ENCODE results near the gene CSAD. TPM values are rescaled to one million over a fixed set of nuclear protein-coding genes. Genes with fewer than 3 reads are reported as not detected.

The CSAD gene
- total and polyA plus RNA-seq, 2 donors (not counting 3 experiments of a cell fraction or from before 2014, with no cell fraction given) = 21.1 to 24.4 TPM

GRCh38 chr12:53187145-53187899 is 6.6 kb upstream of the CSAD start:
- H3K4me2 ChIP-seq (ENCODE audit: insufficient read depth, low read length) = no peak overlapping the region
- no peaks in the 10 kb centered on the region for H4K20me1 ChIP-seq (replicated peaks; ENCODE audit: control insufficient read depth, extremely low read depth, insufficient read depth, low read length)
- POLR2A ChIA-PET = no interaction called here
- H3K9ac ChIP-seq (replicated peaks; ENCODE audit: extremely low read depth, insufficient read depth, low read length) = no peak overlapping the region
- DNase-seq (ENCODE audit: low read depth, low spot score) = no peak
- H3K9me3 ChIP-seq (replicated peaks; ENCODE audit: control insufficient read depth, insufficient read depth, low read length) = no peaks in the 10 kb centered on the region
- CTCF ChIA-PET = interaction anchor here (0.7 to 7.2 kb wide), 9 partner anchors 11 to 149 kb away, joined by 3 to 101 read pairs (median 3); partner anchors contain the start of gene AAAS
- no peak for FAIRE-seq
- no peak overlapping the region for H3K4me3 ChIP-seq (replicated peaks in 1 of 3; ENCODE audit: insufficient read depth in 1 of 3, low read depth in 1 of 3, low read length in 3 of 3)
- peaks cover 27 to 34% of the 10 kb centered on the region in 2 experiments for H3K36me3 ChIP-seq (ENCODE audit: control insufficient read depth in 2 of 2, extremely low read depth in 1 of 2, insufficient read depth in 2 of 2, low read length in 2 of 2)
- no peak overlapping the region for H2AFZ ChIP-seq (ENCODE audit: low read depth, low read length)
- H3K9me1 ChIP-seq (replicated peaks; ENCODE audit: control insufficient read depth, extremely low read depth, insufficient read depth, low read length) = no peaks in the 10 kb centered on the region
- BruUV-seq (replicated peaks) = no TSS peak
- H3K4me1 ChIP-seq (ENCODE audit: control insufficient read depth, extremely low read depth, insufficient read depth, low read length) = peaks cover 11% of the 10 kb centered on the region
- no peak for TF ChIP-seq JUN (IDR thresholded peaks at IDR 0.05; ENCODE audit: borderline replicate concordance, insufficient read depth, insufficient read length, low read depth)
- no peak for TF ChIP-seq GATA2 (IDR thresholded peaks at IDR 0.05; ENCODE audit: insufficient read depth, insufficient read length, low read depth, low read length)
- TF ChIP-seq POLR2A (IDR thresholded peaks at IDR 0.05; ENCODE audit: low read depth, low read length) = no peak
- TF ChIP-seq MYC (IDR thresholded peaks at IDR 0.05; ENCODE audit: low read depth, low read length) = no peak
- no peak for TF ChIP-seq CTCF (IDR thresholded peaks at IDR 0.05; ENCODE audit: extremely low read depth in 1 of 2, insufficient read depth in 1 of 2, low read depth in 1 of 2, low read length in 2 of 2)
- H3K27me3 ChIP-seq (ENCODE audit: control insufficient read depth in 2 of 2, insufficient read depth in 2 of 2, low read length in 2 of 2) = no peaks in the 10 kb centered on the region
- H3K79me2 ChIP-seq (ENCODE audit: control insufficient read depth, insufficient read depth, low read length) = peaks cover 10% of the 10 kb centered on the region
- intact Hi-C loops (cut with micrococcal nuclease) (no loop called here), dilution Hi-C loops (cut with MboI; ENCODE audit: extremely low pct_ligation_motif_present, low sequenced_read_pairs) (loop anchor here (10.0 kb wide), 1 partner anchor 53 kb away; no protein-coding TSS in a partner anchor)
- no peak overlapping the region for H3K27ac ChIP-seq (ENCODE audit: insufficient read depth, low read depth, low read length)

All from endothelial cell of umbilical vein (primary cell).